Right lobe of liver (tissue), 6 donors: Measurements from ENCODE around the gene ANGPTL4. TPM values are rescaled to one million over a fixed set of nuclear protein-coding genes. Genes with fewer than 3 reads are reported as not detected.

Source experiments
- ATAC-seq, 4 donors: fragments of 200-7000 bp; cut with Tn5 transposase; one replicate each; pipeline ENCODE4 v1.9.1; 2020; ENCODE audit warnings: mild to moderate bottlenecking in 4 of 4, moderate library complexity in 4 of 4
- DNase-seq, 3 donors: peaks; one replicate each; pipeline ENCODE4 v3.0.0-alpha.2; 2020
- H3K27ac ChIP-seq, 3 donors: fragments of 200-600 bp; one replicate each; pipeline ENCODE4 v1.8.0; 2022
- H3K27me3 ChIP-seq, 2 donors: fragments of 200-600 bp; one replicate each; pipeline ENCODE4 v1.8.0; 2022
- H3K36me3 ChIP-seq, 4 donors: fragments of 200-600 bp; sonication (generic) in 1 of 4; one replicate each; pipeline versions ENCODE4 v1.5.1 to v1.8.0; 2017 to 2022; ENCODE audit warnings: control low read depth in 1 of 4
- H3K4me1 ChIP-seq, 4 donors: fragments of 200-600 bp; sonication (generic) in 1 of 4; one replicate each; pipeline versions ENCODE4 v1.5.1 to v1.8.0; 2017 to 2022; ENCODE audit warnings: control low read depth in 1 of 4
- H3K4me3 ChIP-seq, 3 donors: fragments of 200-600 bp; one replicate each; pipeline ENCODE4 v1.8.0; 2022
- H3K9me3 ChIP-seq, 4 donors: fragments of 200-600 bp; sonication (generic) in 1 of 4; one replicate each; pipeline versions ENCODE4 v1.5.1 to v1.8.0; 2017 to 2022; ENCODE audit warnings: control low read depth in 1 of 4
- CTCF ChIP-seq, 4 donors: fragments of 200-600 bp in 3 of 4; fragments of 450-650 bp in 1 of 4; IDR thresholded peaks; one replicate each; pipeline versions ENCODE4 v1.5.1 to v1.8.0; 2016 to 2022; ENCODE audit warnings: antibody characterized with exemption in 4 of 4, mild to moderate bottlenecking in 2 of 4
- POLR2A ChIP-seq: fragments of 450-650 bp; IDR thresholded peaks from one replicate; pipeline ENCODE4 v1.6.1; 2017; ENCODE audit warnings: antibody characterized with exemption, mild to moderate bottlenecking
- whole genome bisulfite sequencing: methylation state at CpG from one replicate; pipeline ENCODE4 v1.1.6; 2018; ENCODE audit warnings: low coverage, low lambda C conversion rate; ENCODE audit not compliant: insufficient coverage; ENCODE audit errors: missing lambda C conversion rate; 5-methylcytosine and 5-hydroxymethylcytosine counted together
- intact Hi-C, 2 donors: fragments of 100-400 bp; cut with DNase I; formaldehyde crosslinking; loops; one replicate each; pipeline versions ENCODE4 v1.11.2 to v1.14.1; 2022
- total RNA-seq, 6 experiments: library from RNA; depleted of rRNA in 2 of 6; stranded (reverse); fragments of >200 nt in 2 of 6; fragmentation: NEBNext Ultra II Directional in 3 of 6; extraction: Animal tissue kit (Norgen Biotek cat#: 25700) in 3 of 6; gene quantifications; one replicate each; pipeline versions ENCODE4 v1.1.0 to v1.2.4, GENCODE V29; 2016 to 2023
- donor health status: DM: no; HTN: yes; CAD: no.
- donor health status: DM: no; HTN: no; CAD: no.
- donor health status: DM: no; HTN: no; CAD: no.
- donor health status: DM: no; HTN: yes; CAD: no.
- donor health status: DM: no; HTN: yes; CAD: no.

Gene ANGPTL4
- total RNA-seq, 6 experiments from 2014 or later = 2.3 to 204 (median 125) TPM

- Histone ChIP-seq H3K4me3 (no peak overlapping the region), H3K9me3 (no peaks in the 10 kb centered on the region), H3K36me3 (no peaks in the 10 kb centered on the region), H3K27me3 (no peaks in the 10 kb centered on the region), H3K4me1 (peaks cover 0 to 36% (median 15%) of the 10 kb centered on the region in 4 donors), H3K27ac (peak overlapping the region; percentile 11 to 79 (median 74))
- 75% methylated on average over 4 of the region's 6 CpGs for WGBS
- ATAC-seq = peak; percentile 56 to 78 (median 68)
- peak in 1 of 3 donors; percentile 57 for DNase-seq
- no peak for TF ChIP-seq POLR2A
- TF ChIP-seq CTCF (IDR thresholded peaks at IDR 0.05) = no peak
- intact Hi-C loops = loop anchor here in 1 of 2 donors (10.0 kb wide), 1 partner anchor 49 kb away; no protein-coding TSS in a partner anchor
Measured at GRCh38 chr19:8355631-8356402, 8.1 kb upstream of the ANGPTL4 start.

GRCh38 chr19:8357007-8357521 lies 6.9 kb upstream of the ANGPTL4 start:
- intact Hi-C loops = loop anchor here in 1 of 2 donors (10.0 kb wide), 1 partner anchor 48 kb away; no protein-coding TSS in a partner anchor
- TF ChIP-seq POLR2A (no peak), CTCF (IDR thresholded peaks at IDR 0.05) (no peak)
- peak overlapping the region in 2 of 3 donors; percentile 74 to 79 for H3K27ac ChIP-seq
- DNase-seq (no peak), ATAC-seq (peak; percentile 6 to 54 (median 12))
- no peaks in the 10 kb centered on the region for H3K27me3 ChIP-seq
- no peaks in the 10 kb centered on the region for H3K9me3 ChIP-seq
- 16% methylated on average over 4 of the region's 4 CpGs for WGBS
- H3K36me3 ChIP-seq = no peaks in the 10 kb centered on the region
- H3K4me3 ChIP-seq = no peak overlapping the region
- peaks cover 0 to 43% (median 17%) of the 10 kb centered on the region in 4 donors for H3K4me1 ChIP-seq

GRCh38 chr19:8358948-8359347 lies 5.0 kb upstream of the ANGPTL4 start:
- Histone ChIP-seq H3K4me3 (no peak overlapping the region), H3K4me1 (peaks cover 0 to 56% (median 25%) of the 10 kb centered on the region in 4 donors), H3K27ac (no peak overlapping the region), H3K36me3 (no peaks in the 10 kb centered on the region), H3K27me3 (no peaks in the 10 kb centered on the region), H3K9me3 (no peaks in the 10 kb centered on the region)
- WGBS = 91% methylated on average over 5 of the region's 6 CpGs
- DNase-seq (no peak), ATAC-seq (no peak)
- TF ChIP-seq POLR2A (no peak), CTCF (IDR thresholded peaks at IDR 0.05) (no peak)
- intact Hi-C loops = loop anchor here in 1 of 2 donors (10.0 kb wide), 1 partner anchor 46 kb away; no protein-coding TSS in a partner anchor

GRCh38 chr19:8360196-8360595 lies 3.8 kb upstream of the ANGPTL4 start:
- H3K36me3 ChIP-seq = no peaks in the 10 kb centered on the region
- no peaks in the 10 kb centered on the region for H3K9me3 ChIP-seq
- 43% methylated on average over 8 of the region's 8 CpGs for WGBS
- ATAC-seq = peak in 1 of 4 donors; percentile 4
- intact Hi-C loops = no loop called here
- no peak overlapping the region for H3K4me3 ChIP-seq
- DNase-seq = peak in 1 of 3 donors; percentile 43
- H3K27me3 ChIP-seq = no peaks in the 10 kb centered on the region
- peak overlapping the region in 2 of 3 donors; percentile 90 to 93 for H3K27ac ChIP-seq
- H3K4me1 ChIP-seq = peaks cover 0 to 58% (median 20%) of the 10 kb centered on the region in 4 donors
- TF ChIP-seq CTCF (IDR thresholded peaks at IDR 0.05) = no peak
- TF ChIP-seq POLR2A = no peak
